Fibroblast of villous mesenchyme (primary cell): ENCODE measurements around the gene CRTC1. TPM values are rescaled to one million over a fixed set of nuclear protein-coding genes. Genes with fewer than 3 reads are reported as not detected.

Experiments used
- DNase-seq: peaks from one replicate; pipeline ENCODE4 v3.0.0-alpha.2; 2010; ENCODE audit warnings: low read depth
- H3K4me3 ChIP-seq: 2 replicates; pipeline ENCODE4 v1.5.1; 2011; ENCODE audit warnings: low read depth, mild to moderate bottlenecking, low read length
- CTCF ChIP-seq: IDR thresholded peaks from 2 replicates; pipeline ENCODE4 v1.5.1; 2012; ENCODE audit warnings: low read depth, mild to moderate bottlenecking, low read length; ENCODE audit not compliant: insufficient read depth
- total RNA-seq: library from RNA; depleted of rRNA; stranded (reverse); fragments of >200 nt; gene quantifications from 2 replicates; pipeline ENCODE4 v1.2.3, GENCODE V29; 2012

CRTC1 gene
- 2.2 and 2.3 TPM in 2 replicates for total RNA-seq

- peak; percentile 86 for DNase-seq
- TF ChIP-seq CTCF: no peak
- H3K4me3 ChIP-seq: peak within 1 kb of the TSS; percentile 70
Measured at GRCh38 chr19:18683109-18683957, at the start of gene CRTC1. TSS of gene CRTC1 (plus strand) at chr19:18683680. CDS start at chr19:18683703, 23 bp downstream.

- no peak for DNase-seq
- no peak overlapping the region for H3K4me3 ChIP-seq
- no peak for TF ChIP-seq CTCF
Measured at GRCh38 chr19:18634612-18635297, 48.7 kb upstream of the CRTC1 start.

GRCh38 chr19:18635831-18636182, 47.7 kb upstream of the CRTC1 start:
- TF ChIP-seq CTCF: no peak
- DNase-seq: no peak
- H3K4me3 ChIP-seq: no peak overlapping the region

- peak overlapping the region; percentile 85 for H3K4me3 ChIP-seq
- no peak for TF ChIP-seq CTCF
- peak; percentile 97 for DNase-seq
Measured at GRCh38 chr19:18636183-18636968, 47.1 kb upstream of the CRTC1 start.

- no peak for DNase-seq
- no peak for TF ChIP-seq CTCF
- peak within 1 kb of the TSS; percentile 85 for H3K4me3 ChIP-seq
Measured at GRCh38 chr19:18636969-18637629, 46.4 kb upstream of the CRTC1 start, which contains the start of gene KLHL26. TSS of gene KLHL26 (plus strand) at chr19:18637028. CDS start at chr19:18637055, 27 bp downstream.
